ENCODE measurements around the gene MTA1.

MTA1 gene

GRCh38 chr14:105439179-105439578 is 19.6 kb downstream of the MTA1 start:
- H3K36me3 ChIP-seq (ENCODE audit: insufficient read depth, low read length) = peaks cover 66% of the 10 kb centered on the region
- H3K4me2 ChIP-seq (ENCODE audit: low read length) = no peak overlapping the region
- H3K4me3 ChIP-seq (ENCODE audit: low read depth, low read length, poor library complexity, severe bottlenecking) = no peak overlapping the region
- no peak overlapping the region for H3K9ac ChIP-seq (ENCODE audit: low read length)
- H3K27ac ChIP-seq (ENCODE audit: low read depth, low read length, poor library complexity, severe bottlenecking) = no peak overlapping the region
- peaks cover 6% of the 10 kb centered on the region; the same call in 1 of the 2 replicates for H3F3A ChIP-seq (ENCODE audit: insufficient read depth, low read length)
- no peaks in the 10 kb centered on the region for H4K20me1 ChIP-seq (ENCODE audit: insufficient read depth, low read length)
- H3K4me1 ChIP-seq (ENCODE audit: insufficient read depth, low read length, severe bottlenecking) = no peaks in the 10 kb centered on the region
- H3K79me2 ChIP-seq (ENCODE audit: insufficient read depth, low read length) = peaks cover 40% of the 10 kb centered on the region
- H2AFZ ChIP-seq (ENCODE audit: low read length) = no peak overlapping the region
- TF ChIP-seq EZH2 (IDR thresholded peaks at IDR 0.05; ENCODE audit: borderline replicate concordance, low read length) = no peak
- no peaks in the 10 kb centered on the region for H3K9me2 ChIP-seq (ENCODE audit: low read depth, low read length)
- no peaks in the 10 kb centered on the region for H3K27me3 ChIP-seq (ENCODE audit: insufficient read depth, low read length)
- peaks cover 13% of the 10 kb centered on the region for H3K9me3 ChIP-seq (ENCODE audit: low read length)

GRCh38 chr14:105439710-105440553 is 20.3 kb downstream of the MTA1 start:
- no peaks in the 10 kb centered on the region for H3K4me1 ChIP-seq (ENCODE audit: insufficient read depth, low read length, severe bottlenecking)
- no peak overlapping the region for H3K4me2 ChIP-seq (ENCODE audit: low read length)
- H3K9ac ChIP-seq (ENCODE audit: low read length) = no peak overlapping the region
- no peaks in the 10 kb centered on the region for H4K20me1 ChIP-seq (ENCODE audit: insufficient read depth, low read length)
- no peaks in the 10 kb centered on the region for H3K27me3 ChIP-seq (ENCODE audit: insufficient read depth, low read length)
- H3K9me3 ChIP-seq (ENCODE audit: low read length) = peaks cover 11% of the 10 kb centered on the region
- no peak overlapping the region for H3K4me3 ChIP-seq (ENCODE audit: low read depth, low read length, poor library complexity, severe bottlenecking)
- H2AFZ ChIP-seq (ENCODE audit: low read length) = no peak overlapping the region
- H3K27ac ChIP-seq (ENCODE audit: low read depth, low read length, poor library complexity, severe bottlenecking) = no peak overlapping the region
- H3K79me2 ChIP-seq (ENCODE audit: insufficient read depth, low read length) = peaks cover 32% of the 10 kb centered on the region
- H3K9me2 ChIP-seq (ENCODE audit: low read depth, low read length) = no peaks in the 10 kb centered on the region
- H3F3A ChIP-seq (ENCODE audit: insufficient read depth, low read length) = peaks cover 6% of the 10 kb centered on the region; the same call in 1 of the 2 replicates
- H3K36me3 ChIP-seq (ENCODE audit: insufficient read depth, low read length) = peaks cover 64% of the 10 kb centered on the region
- no peak for TF ChIP-seq CTCF (IDR thresholded peaks at IDR 0.05; ENCODE audit: low read length)
- no peak for TF ChIP-seq EZH2 (IDR thresholded peaks at IDR 0.05; ENCODE audit: borderline replicate concordance, low read length)

GRCh38 chr14:105440554-105440900 is 20.9 kb downstream of the MTA1 start:
- Histone ChIP-seq H3K36me3 (ENCODE audit: insufficient read depth, low read length) (peaks cover 58% of the 10 kb centered on the region), H3K9ac (ENCODE audit: low read length) (no peak overlapping the region), H3K9me2 (ENCODE audit: low read depth, low read length) (no peaks in the 10 kb centered on the region), H3K79me2 (ENCODE audit: insufficient read depth, low read length) (peaks cover 26% of the 10 kb centered on the region), H3K27me3 (ENCODE audit: insufficient read depth, low read length) (no peaks in the 10 kb centered on the region), H3K27ac (ENCODE audit: low read depth, low read length, poor library complexity, severe bottlenecking) (no peak overlapping the region), H3K9me3 (ENCODE audit: low read length) (peaks cover 7% of the 10 kb centered on the region), H3K4me2 (ENCODE audit: low read length) (no peak overlapping the region), H2AFZ (ENCODE audit: low read length) (no peak overlapping the region), H3F3A (ENCODE audit: insufficient read depth, low read length) (peaks cover 6% of the 10 kb centered on the region; the same call in 1 of the 2 replicates), H3K4me1 (ENCODE audit: insufficient read depth, low read length, severe bottlenecking) (no peaks in the 10 kb centered on the region), H4K20me1 (ENCODE audit: insufficient read depth, low read length) (no peaks in the 10 kb centered on the region), H3K4me3 (ENCODE audit: low read depth, low read length, poor library complexity, severe bottlenecking) (no peak overlapping the region)
- no peak for TF ChIP-seq CTCF (IDR thresholded peaks at IDR 0.05; ENCODE audit: low read length)
- no peak for TF ChIP-seq EZH2 (IDR thresholded peaks at IDR 0.05; ENCODE audit: borderline replicate concordance, low read length)
